ENCODE measurements around the gene METTL24. TPM values are rescaled to one million over a fixed set of nuclear protein-coding genes. Genes with fewer than 3 reads are reported as not detected.

Gene METTL24
- total RNA-seq, 1 donor from 2014 or later: not detected

- H3K9me3 Mint-ChIP-seq: no peaks in the 10 kb centered on the region
- H3K27me3 Mint-ChIP-seq (ENCODE audit: low read depth): peaks cover 2% of the 10 kb centered on the region
- no peak overlapping the region for H3K4me3 Mint-ChIP-seq (ENCODE audit: low read depth)
- DNase-seq (ENCODE audit: low spot score): no peak
- no peaks in the 10 kb centered on the region for H3K36me3 Mint-ChIP-seq (ENCODE audit: low read depth)
- intact Hi-C loops (cut with micrococcal nuclease): no loop called here
- no peaks in the 10 kb centered on the region for H3K4me1 Mint-ChIP-seq (ENCODE audit: low read depth)
- H3K27ac Mint-ChIP-seq: no peak overlapping the region
These were observed 30.8 kb downstream of the METTL24 start for GRCh38 chr6:110327391-110327790.

- no peaks in the 10 kb centered on the region for H3K4me1 Mint-ChIP-seq (ENCODE audit: low read depth)
- no peak for DNase-seq (ENCODE audit: low spot score)
- intact Hi-C loops (cut with micrococcal nuclease): no loop called here
- H3K36me3 Mint-ChIP-seq (ENCODE audit: low read depth): no peaks in the 10 kb centered on the region
- no peaks in the 10 kb centered on the region for H3K9me3 Mint-ChIP-seq
- no peak overlapping the region for H3K27ac Mint-ChIP-seq
- no peak overlapping the region for H3K4me3 Mint-ChIP-seq (ENCODE audit: low read depth)
- peaks cover 2% of the 10 kb centered on the region for H3K27me3 Mint-ChIP-seq (ENCODE audit: low read depth)
These were observed 31.5 kb downstream of the METTL24 start for GRCh38 chr6:110326609-110327008.

GRCh38 chr6:110326057-110326456 lies 32.1 kb downstream of the METTL24 start:
- no peak overlapping the region for H3K4me3 Mint-ChIP-seq (ENCODE audit: low read depth)
- DNase-seq (ENCODE audit: low spot score): no peak
- H3K9me3 Mint-ChIP-seq: no peaks in the 10 kb centered on the region
- H3K36me3 Mint-ChIP-seq (ENCODE audit: low read depth): no peaks in the 10 kb centered on the region
- peaks cover 1% of the 10 kb centered on the region for H3K27me3 Mint-ChIP-seq (ENCODE audit: low read depth)
- no peak overlapping the region for H3K27ac Mint-ChIP-seq
- no peaks in the 10 kb centered on the region for H3K4me1 Mint-ChIP-seq (ENCODE audit: low read depth)
- intact Hi-C loops (cut with micrococcal nuclease): no loop called here

GRCh38 chr6:110325197-110325596 lies 33.0 kb downstream of the METTL24 start:
- H3K27ac Mint-ChIP-seq: no peak overlapping the region
- no peaks in the 10 kb centered on the region for H3K9me3 Mint-ChIP-seq
- intact Hi-C loops (cut with micrococcal nuclease): no loop called here
- DNase-seq (ENCODE audit: low spot score): no peak
- H3K4me1 Mint-ChIP-seq (ENCODE audit: low read depth): no peaks in the 10 kb centered on the region
- peaks cover under 1% of the 10 kb centered on the region for H3K27me3 Mint-ChIP-seq (ENCODE audit: low read depth)
- H3K36me3 Mint-ChIP-seq (ENCODE audit: low read depth): no peaks in the 10 kb centered on the region
- H3K4me3 Mint-ChIP-seq (ENCODE audit: low read depth): no peak overlapping the region

GRCh38 chr6:110324548-110324947 lies 33.6 kb downstream of the METTL24 start:
- no peaks in the 10 kb centered on the region for H3K27me3 Mint-ChIP-seq (ENCODE audit: low read depth)
- no peaks in the 10 kb centered on the region for H3K9me3 Mint-ChIP-seq
- no peak overlapping the region for H3K4me3 Mint-ChIP-seq (ENCODE audit: low read depth)
- intact Hi-C loops (cut with micrococcal nuclease): no loop called here
- H3K36me3 Mint-ChIP-seq (ENCODE audit: low read depth): no peaks in the 10 kb centered on the region
- H3K4me1 Mint-ChIP-seq (ENCODE audit: low read depth): no peaks in the 10 kb centered on the region
- H3K27ac Mint-ChIP-seq: no peak overlapping the region
- no peak for DNase-seq (ENCODE audit: low spot score)

- no peaks in the 10 kb centered on the region for H3K4me1 Mint-ChIP-seq (ENCODE audit: low read depth)
- no peaks in the 10 kb centered on the region for H3K27me3 Mint-ChIP-seq (ENCODE audit: low read depth)
- DNase-seq (ENCODE audit: low spot score): no peak
- intact Hi-C loops (cut with micrococcal nuclease): no loop called here
- no peak overlapping the region for H3K4me3 Mint-ChIP-seq (ENCODE audit: low read depth)
- H3K9me3 Mint-ChIP-seq: no peaks in the 10 kb centered on the region
- no peaks in the 10 kb centered on the region for H3K36me3 Mint-ChIP-seq (ENCODE audit: low read depth)
- no peak overlapping the region for H3K27ac Mint-ChIP-seq
These were observed 34.9 kb downstream of the METTL24 start for GRCh38 chr6:110323258-110323657.

- no peak overlapping the region for H3K4me3 Mint-ChIP-seq (ENCODE audit: low read depth)
These were observed 35.3 kb downstream of the METTL24 start for GRCh38 chr6:110322874-110323242.

GRCh38 chr6:110322151-110322873 lies 35.8 kb downstream of the METTL24 start:
- no peaks in the 10 kb centered on the region for H3K36me3 Mint-ChIP-seq (ENCODE audit: low read depth)
- no peak for DNase-seq (ENCODE audit: low spot score)
- H3K4me3 Mint-ChIP-seq (ENCODE audit: low read depth): no peak overlapping the region
- H3K4me1 Mint-ChIP-seq (ENCODE audit: low read depth): no peaks in the 10 kb centered on the region
- intact Hi-C loops (cut with micrococcal nuclease): no loop called here
- no peak overlapping the region for H3K27ac Mint-ChIP-seq
- no peaks in the 10 kb centered on the region for H3K27me3 Mint-ChIP-seq (ENCODE audit: low read depth)
- H3K9me3 Mint-ChIP-seq: no peaks in the 10 kb centered on the region

More at GRCh38 chr6:110322874-110323242, 35.3 kb downstream of the METTL24 start:
- H3K36me3 Mint-ChIP-seq (ENCODE audit: low read depth): no peaks in the 10 kb centered on the region
- no peaks in the 10 kb centered on the region for H3K9me3 Mint-ChIP-seq
- no peak for DNase-seq (ENCODE audit: low spot score)
- intact Hi-C loops (cut with micrococcal nuclease): no loop called here
- no peaks in the 10 kb centered on the region for H3K27me3 Mint-ChIP-seq (ENCODE audit: low read depth)
- no peak overlapping the region for H3K27ac Mint-ChIP-seq
- H3K4me1 Mint-ChIP-seq (ENCODE audit: low read depth): no peaks in the 10 kb centered on the region

- Mint-ChIP-seq H3K27me3 (ENCODE audit: low read depth) (no peaks in the 10 kb centered on the region), H3K9me3 (no peaks in the 10 kb centered on the region), H3K4me1 (ENCODE audit: low read depth) (no peaks in the 10 kb centered on the region), H3K27ac (no peak overlapping the region), H3K36me3 (ENCODE audit: low read depth) (no peaks in the 10 kb centered on the region), H3K4me3 (ENCODE audit: low read depth) (no peak overlapping the region)
- no peak for DNase-seq (ENCODE audit: low spot score)
- intact Hi-C loops (cut with micrococcal nuclease): no loop called here
These were observed 37.8 kb downstream of the METTL24 start for GRCh38 chr6:110320307-110320706.

GRCh38 chr6:110319843-110320242 lies 38.3 kb downstream of the METTL24 start:
- intact Hi-C loops (cut with micrococcal nuclease): no loop called here
- H3K27me3 Mint-ChIP-seq (ENCODE audit: low read depth): no peaks in the 10 kb centered on the region
- H3K4me3 Mint-ChIP-seq (ENCODE audit: low read depth): no peak overlapping the region
- H3K9me3 Mint-ChIP-seq: no peaks in the 10 kb centered on the region
- H3K4me1 Mint-ChIP-seq (ENCODE audit: low read depth): no peaks in the 10 kb centered on the region
- no peak overlapping the region for H3K27ac Mint-ChIP-seq
- no peaks in the 10 kb centered on the region for H3K36me3 Mint-ChIP-seq (ENCODE audit: low read depth)
- no peak for DNase-seq (ENCODE audit: low spot score)

- Mint-ChIP-seq H3K9me3 (no peaks in the 10 kb centered on the region), H3K4me3 (ENCODE audit: low read depth) (no peak overlapping the region), H3K27me3 (ENCODE audit: low read depth) (no peaks in the 10 kb centered on the region), H3K27ac (no peak overlapping the region), H3K4me1 (ENCODE audit: low read depth) (no peaks in the 10 kb centered on the region), H3K36me3 (ENCODE audit: low read depth) (no peaks in the 10 kb centered on the region)
- intact Hi-C loops (cut with micrococcal nuclease): no loop called here
- no peak for DNase-seq (ENCODE audit: low spot score)
These were observed 38.8 kb downstream of the METTL24 start for GRCh38 chr6:110319381-110319780.

GRCh38 chr6:110318971-110319370 lies 39.2 kb downstream of the METTL24 start:
- Mint-ChIP-seq H3K9me3 (no peaks in the 10 kb centered on the region), H3K27ac (no peak overlapping the region), H3K4me3 (ENCODE audit: low read depth) (no peak overlapping the region), H3K27me3 (ENCODE audit: low read depth) (no peaks in the 10 kb centered on the region), H3K36me3 (ENCODE audit: low read depth) (no peaks in the 10 kb centered on the region), H3K4me1 (ENCODE audit: low read depth) (no peaks in the 10 kb centered on the region)
- DNase-seq (ENCODE audit: low spot score): no peak
- intact Hi-C loops (cut with micrococcal nuclease): no loop called here

- H3K4me1 Mint-ChIP-seq (ENCODE audit: low read depth): no peaks in the 10 kb centered on the region
- H3K36me3 Mint-ChIP-seq (ENCODE audit: low read depth): no peaks in the 10 kb centered on the region
- no peak overlapping the region for H3K4me3 Mint-ChIP-seq (ENCODE audit: low read depth)
- H3K27me3 Mint-ChIP-seq (ENCODE audit: low read depth): no peaks in the 10 kb centered on the region
- DNase-seq (ENCODE audit: low spot score): no peak
- intact Hi-C loops (cut with micrococcal nuclease): no loop called here
- no peak overlapping the region for H3K27ac Mint-ChIP-seq
- no peaks in the 10 kb centered on the region for H3K9me3 Mint-ChIP-seq
These were observed 40.5 kb downstream of the METTL24 start for GRCh38 chr6:110317646-110318045.

GRCh38 chr6:110317189-110317588 lies 41.0 kb downstream of the METTL24 start:
- H3K36me3 Mint-ChIP-seq (ENCODE audit: low read depth): no peaks in the 10 kb centered on the region
- intact Hi-C loops (cut with micrococcal nuclease): no loop called here

More at GRCh38 chr6:110317189-110317588, 41.0 kb downstream of the METTL24 start:
- no peaks in the 10 kb centered on the region for H3K27me3 Mint-ChIP-seq (ENCODE audit: low read depth)
- no peaks in the 10 kb centered on the region for H3K4me1 Mint-ChIP-seq (ENCODE audit: low read depth)
- no peak for DNase-seq (ENCODE audit: low spot score)
- H3K9me3 Mint-ChIP-seq: no peaks in the 10 kb centered on the region
- no peak overlapping the region for H3K4me3 Mint-ChIP-seq (ENCODE audit: low read depth)
- H3K27ac Mint-ChIP-seq: no peak overlapping the region
